PC-3 (cell line): ENCODE data around the gene JCHAIN. TPM values are rescaled to one million over a fixed set of nuclear protein-coding genes. Genes with fewer than 3 reads are reported as not detected.

Experiments
- ATAC-seq: fragments of 200-7000 bp; cut with Tn5 transposase; 2 replicates; pipeline ENCODE4 v1.9.1; 2020; ENCODE audit warnings: mild to moderate bottlenecking, moderate library complexity
- BruUV-seq: library from RNA; stranded (reverse); fragments of 400-500 nt; replicated peaks from 2 replicates; lab custom pipeline; 2021; lab: Mats Ljungman, UMichigan
- CTCF ChIA-PET: fragments of 300-600 bp; sonication (Branson Sonifier 250); formaldehyde crosslinking; loops from one replicate; lab custom pipeline; 2022; ENCODE audit warnings: antibody characterized with exemption; lab: Charles Lee
- POLR2A ChIA-PET: fragments of 300-600 bp; sonication (Branson Sonifier 250); formaldehyde crosslinking; loops from one replicate; lab custom pipeline; 2022; ENCODE audit warnings: antibody characterized with exemption; ENCODE audit not compliant: unreplicated experiment; lab: Charles Lee
- DNase-seq: peaks from one replicate; pipeline ENCODE4 v3.0.0-alpha.2; 2015
- H2AFZ ChIP-seq: fragments of 300-600 bp; sonication (generic); 2 replicates; pipeline ENCODE4 v1.6.0; 2016; ENCODE audit warnings: antibody characterized with exemption, low read length
- H3F3A ChIP-seq: fragments of 300-600 bp; sonication (generic); one replicate; pipeline ENCODE4 v1.6.0; 2017; ENCODE audit warnings: antibody characterized with exemption, low read length, control low read depth, mild to moderate bottlenecking; ENCODE audit not compliant: unreplicated experiment
- H3K27ac ChIP-seq: fragments of 300-600 bp; sonication (generic); 2 replicates; pipeline ENCODE4 v1.5.1; 2016; ENCODE audit warnings: mild to moderate bottlenecking, low read length
- H3K27me3 ChIP-seq: fragments of 300-600 bp; sonication (generic); 2 replicates; pipeline ENCODE4 v1.6.1; 2016; ENCODE audit warnings: low read length, mixed read lengths
- H3K36me3 ChIP-seq: fragments of 300-600 bp; sonication (generic); 2 replicates; pipeline ENCODE4 v1.6.1; 2016; ENCODE audit warnings: low read depth, mixed run types, low read length, mixed read lengths
- H3K4me1 ChIP-seq: fragments of 300-600 bp; sonication (generic); 2 replicates; pipeline ENCODE4 v1.5.1; 2016; ENCODE audit warnings: low read length; ENCODE audit not compliant: insufficient read depth
- H3K4me2 ChIP-seq: fragments of 300-600 bp; sonication (generic); 2 replicates; pipeline ENCODE4 v1.6.0; 2016; ENCODE audit warnings: low read length
- H3K4me3 ChIP-seq: fragments of 300-600 bp; sonication (generic); 2 replicates; pipeline ENCODE4 v1.5.1; 2016; ENCODE audit warnings: mild to moderate bottlenecking, low read length, mixed read lengths
- H3K79me2 ChIP-seq: fragments of 300-600 bp; sonication (generic); 2 replicates; pipeline ENCODE4 v1.6.1; 2017; ENCODE audit warnings: low read length, mixed read lengths
- H3K9ac ChIP-seq: fragments of 300-600 bp; sonication (generic); 2 replicates; pipeline ENCODE4 v1.6.0; 2016; ENCODE audit warnings: mild to moderate bottlenecking, low read length
- H3K9me2 ChIP-seq: fragments of 300-600 bp; sonication (generic); replicated peaks from 2 replicates; pipeline ENCODE4 v1.6.1; 2016; ENCODE audit warnings: mixed run types, low read length, mixed read lengths
- H3K9me3 ChIP-seq: fragments of 300-600 bp; sonication (generic); 2 replicates; pipeline ENCODE4 v1.6.1; 2016; ENCODE audit warnings: low read length, mixed read lengths
- H4K20me1 ChIP-seq: fragments of 300-600 bp; sonication (generic); 2 replicates; pipeline ENCODE4 v1.6.1; 2016; ENCODE audit warnings: low read length, mixed read lengths
- EZH2 ChIP-seq: fragments of 300-600 bp; sonication (generic); IDR thresholded peaks from one replicate; pipeline ENCODE4 v1.6.1; 2017; ENCODE audit warnings: antibody characterized with exemption, mild to moderate bottlenecking, low read length; ENCODE audit not compliant: unreplicated experiment
- EZH2phosphoT487 ChIP-seq: fragments of 300-600 bp; sonication (generic); IDR thresholded peaks from 2 replicates; pipeline ENCODE4 v1.6.1; 2018; ENCODE audit warnings: mild to moderate bottlenecking, antibody characterized with exemption, low read length, borderline replicate concordance
- intact Hi-C: fragments of 100-400 bp; cut with micrococcal nuclease; formaldehyde crosslinking; loops from 2 replicates; pipeline ENCODE4 v1.9.0; 2023
- total RNA-seq: library from RNA; depleted of rRNA; stranded (reverse); fragments of >200 nt; gene quantifications from 2 replicates; pipeline ENCODE4 v1.2.3, GENCODE V29; 2014
- TF ChIP-seq, protein P1 (sequence below): fragments of 300-600 bp; sonication (generic); conservative IDR thresholded peaks from 2 replicates; pipeline ENCODE4 v1.5.1; 2017; ENCODE audit warnings: antibody characterized with exemption, low read depth, mild to moderate bottlenecking, low read length

Gene JCHAIN
- total RNA-seq, 1 experiment from 2014 or later, result not detected

DNA sequence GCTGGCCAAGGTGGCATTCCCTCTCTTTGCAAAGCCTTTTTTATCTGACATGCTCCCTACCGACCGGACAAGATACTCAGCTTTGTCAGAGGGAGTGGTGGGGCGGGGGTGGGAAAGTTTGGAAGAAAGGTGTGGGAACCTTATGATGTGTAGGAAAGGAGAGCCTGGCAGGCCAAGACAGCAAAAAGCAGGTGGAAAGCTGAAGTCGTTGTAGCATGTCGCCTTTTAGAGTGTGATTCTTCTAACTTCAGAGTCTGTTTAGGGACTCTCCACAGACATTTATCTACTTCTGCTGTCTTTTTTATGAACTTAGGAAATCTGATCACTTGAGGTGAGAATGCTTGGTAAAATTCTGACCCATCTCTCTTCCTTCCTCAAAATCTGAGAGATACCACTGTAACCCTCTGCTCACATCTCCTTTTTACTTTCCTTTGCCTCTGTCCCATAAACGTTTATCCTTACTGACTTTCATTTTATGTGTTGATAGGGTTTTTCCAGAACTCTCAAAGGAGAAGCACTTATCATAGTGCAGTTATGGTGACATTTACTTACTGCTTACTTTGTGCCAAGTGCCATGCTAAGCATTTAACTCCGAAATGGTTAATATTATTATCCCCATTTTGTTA is 47.3 kb upstream of the JCHAIN start:
- H3K4me1 ChIP-seq, result peaks cover 12% of the 10 kb centered on the region
- ATAC-seq, result no peak
- POLR2A ChIA-PET, result no interaction called here

DNA sequence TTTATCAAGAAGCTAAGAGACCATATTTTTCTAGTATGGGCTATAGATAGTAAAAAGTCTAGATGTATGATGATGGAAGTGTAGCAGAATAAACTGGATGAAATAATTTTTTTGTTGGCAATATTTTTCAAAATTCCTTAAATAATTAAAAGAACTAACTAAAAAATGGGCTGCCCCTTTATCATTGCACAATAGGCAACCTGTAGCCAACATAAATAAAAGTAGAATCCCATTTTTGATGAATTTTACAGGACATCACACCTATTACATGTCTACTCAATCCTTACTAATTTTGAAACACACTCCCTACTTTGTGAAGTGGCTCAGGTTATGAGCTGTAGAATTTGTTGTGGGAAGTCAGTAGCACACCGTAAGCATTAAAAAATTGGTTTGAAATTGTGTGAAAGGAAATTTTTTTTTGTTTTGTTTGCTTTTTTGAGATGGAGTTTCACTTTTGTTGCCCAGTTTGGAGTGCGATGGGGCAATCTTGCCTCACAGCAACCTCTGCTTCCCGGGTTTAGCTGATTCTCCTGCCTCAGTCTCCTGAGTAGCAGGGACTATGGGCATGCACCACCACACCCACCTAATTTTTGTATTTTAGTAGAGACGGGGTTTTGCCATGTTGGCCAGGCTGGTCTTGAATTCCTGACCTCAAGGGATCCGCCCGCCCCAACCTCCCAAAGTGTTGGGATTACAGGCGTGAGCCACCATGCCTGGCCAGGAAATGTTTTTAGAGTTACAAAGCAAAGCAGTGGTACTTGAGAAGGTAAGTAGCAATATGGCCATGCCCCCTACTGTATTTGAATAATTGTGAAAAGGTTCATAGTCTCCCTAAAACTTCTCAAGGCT is 46.5 kb upstream of the JCHAIN start:
- intact Hi-C loops, result no loop called here
- DNase-seq (no peak), ATAC-seq (no peak)
- H4K20me1 ChIP-seq, result no peaks in the 10 kb centered on the region
- H2AFZ ChIP-seq, result no peak overlapping the region
- no peaks in the 10 kb centered on the region for H3K9me3 ChIP-seq
- no peak overlapping the region for H3K4me2 ChIP-seq
- POLR2A ChIA-PET, result no interaction called here
- H3K9ac ChIP-seq, result no peak overlapping the region
- no peak for TF ChIP-seq EZH2
- no peak for TF ChIP-seq EZH2phosphoT487
- TF ChIP-seq, protein P1, sequence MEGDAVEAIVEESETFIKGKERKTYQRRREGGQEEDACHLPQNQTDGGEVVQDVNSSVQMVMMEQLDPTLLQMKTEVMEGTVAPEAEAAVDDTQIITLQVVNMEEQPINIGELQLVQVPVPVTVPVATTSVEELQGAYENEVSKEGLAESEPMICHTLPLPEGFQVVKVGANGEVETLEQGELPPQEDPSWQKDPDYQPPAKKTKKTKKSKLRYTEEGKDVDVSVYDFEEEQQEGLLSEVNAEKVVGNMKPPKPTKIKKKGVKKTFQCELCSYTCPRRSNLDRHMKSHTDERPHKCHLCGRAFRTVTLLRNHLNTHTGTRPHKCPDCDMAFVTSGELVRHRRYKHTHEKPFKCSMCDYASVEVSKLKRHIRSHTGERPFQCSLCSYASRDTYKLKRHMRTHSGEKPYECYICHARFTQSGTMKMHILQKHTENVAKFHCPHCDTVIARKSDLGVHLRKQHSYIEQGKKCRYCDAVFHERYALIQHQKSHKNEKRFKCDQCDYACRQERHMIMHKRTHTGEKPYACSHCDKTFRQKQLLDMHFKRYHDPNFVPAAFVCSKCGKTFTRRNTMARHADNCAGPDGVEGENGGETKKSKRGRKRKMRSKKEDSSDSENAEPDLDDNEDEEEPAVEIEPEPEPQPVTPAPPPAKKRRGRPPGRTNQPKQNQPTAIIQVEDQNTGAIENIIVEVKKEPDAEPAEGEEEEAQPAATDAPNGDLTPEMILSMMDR, result no peak
- no TSS peak for BruUV-seq
- H3K4me3 ChIP-seq, result no peak overlapping the region
- H3K4me1 ChIP-seq, result peaks cover 12% of the 10 kb centered on the region
- CTCF ChIA-PET, result no interaction called here
- no peaks in the 10 kb centered on the region for H3K27me3 ChIP-seq
- H3K27ac ChIP-seq, result no peak overlapping the region
- H3K36me3 ChIP-seq, result no peaks in the 10 kb centered on the region
- peaks cover 83% of the 10 kb centered on the region for H3K79me2 ChIP-seq
- H3K9me2 ChIP-seq, result no peaks in the 10 kb centered on the region
- H3F3A ChIP-seq, result no peaks in the 10 kb centered on the region

More for the DNA sequence above, 47.3 kb upstream of the JCHAIN start:
- Histone ChIP-seq H3K4me2 (no peak overlapping the region), H3K4me3 (no peak overlapping the region), H3K27ac (no peak overlapping the region), H3K27me3 (no peaks in the 10 kb centered on the region), H3K79me2 (peaks cover 81% of the 10 kb centered on the region), H2AFZ (no peak overlapping the region), H3K9ac (no peak overlapping the region), H4K20me1 (no peaks in the 10 kb centered on the region), H3K36me3 (no peaks in the 10 kb centered on the region), H3F3A (no peaks in the 10 kb centered on the region), H3K9me3 (no peaks in the 10 kb centered on the region), H3K9me2 (no peaks in the 10 kb centered on the region)
- no TSS peak for BruUV-seq
- intact Hi-C loops, result no loop called here
- no peak for TF ChIP-seq EZH2phosphoT487
- no peak for TF ChIP-seq EZH2
- TF ChIP-seq, protein P1, result no peak
- DNase-seq, result no peak
- CTCF ChIA-PET, result no interaction called here

DNA sequence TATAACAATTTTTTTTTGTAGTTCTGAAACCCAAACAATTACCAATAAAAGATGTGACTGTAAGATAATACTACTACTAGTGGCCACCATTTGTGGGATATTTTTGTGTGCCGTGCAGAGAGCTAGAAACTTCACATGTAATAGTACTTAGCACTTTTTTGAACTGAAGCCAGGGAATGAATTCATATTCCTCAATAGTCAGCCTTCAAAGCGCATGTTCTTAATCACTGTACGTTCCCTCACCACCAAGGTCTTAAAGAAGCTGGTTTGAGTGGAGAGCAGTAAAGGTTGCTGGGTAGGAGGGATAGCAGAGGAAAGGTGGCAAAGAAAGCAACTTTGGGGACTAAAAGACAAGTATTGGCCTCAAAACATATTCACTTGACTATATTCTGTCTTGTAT is 45.8 kb upstream of the JCHAIN start:
- peaks cover 84% of the 10 kb centered on the region for H3K79me2 ChIP-seq
- intact Hi-C loops, result no loop called here
- no peaks in the 10 kb centered on the region for H3F3A ChIP-seq

More for the DNA sequence above, 45.8 kb upstream of the JCHAIN start:
- H3K9me3 ChIP-seq, result no peaks in the 10 kb centered on the region
- ChIA-PET CTCF (no interaction called here), POLR2A (no interaction called here)
- no peaks in the 10 kb centered on the region for H3K36me3 ChIP-seq
- DNase-seq (no peak), ATAC-seq (no peak)
- H3K27ac ChIP-seq, result no peak overlapping the region
- no peak overlapping the region for H3K4me2 ChIP-seq
- no peak overlapping the region for H2AFZ ChIP-seq
- H3K9ac ChIP-seq, result no peak overlapping the region
- BruUV-seq, result no TSS peak
- TF ChIP-seq EZH2phosphoT487, result no peak
- TF ChIP-seq, protein P1, result no peak
- no peak for TF ChIP-seq EZH2
- no peaks in the 10 kb centered on the region for H3K27me3 ChIP-seq
- H3K9me2 ChIP-seq, result no peaks in the 10 kb centered on the region
- peaks cover 16% of the 10 kb centered on the region for H3K4me1 ChIP-seq
- H3K4me3 ChIP-seq, result no peak overlapping the region
- no peaks in the 10 kb centered on the region for H4K20me1 ChIP-seq
